Osteoblast (primary cell): ENCODE results near the gene LMAN2. TPM values are rescaled to one million over a fixed set of nuclear protein-coding genes. Genes with fewer than 3 reads are reported as not detected.

Experiments used
- DNase-seq: peaks from one replicate; pipeline ENCODE4 v3.0.0; 2011; ENCODE audit warnings: low spot score, mixed read lengths; ENCODE audit not compliant: insufficient read length; ENCODE audit errors: missing footprints
- H2AFZ ChIP-seq: 2 replicates; pipeline ENCODE4 v1.6.0; 2011; ENCODE audit warnings: mild to moderate bottlenecking, low read length
- H3K27ac ChIP-seq: 2 replicates; pipeline ENCODE4 v1.5.1; 2011; ENCODE audit warnings: mild to moderate bottlenecking, low read depth, low read length, moderate library complexity
- H3K27me3 ChIP-seq: 2 replicates; pipeline ENCODE4 v1.6.0; 2012; ENCODE audit warnings: mild to moderate bottlenecking, control low read depth, inconsistent platforms, low read length, moderate library complexity; ENCODE audit not compliant: insufficient read depth
- H3K36me3 ChIP-seq: 2 replicates; pipeline ENCODE4 v1.5.1; 2011; ENCODE audit warnings: mild to moderate bottlenecking, low read length, control low read depth, moderate library complexity; ENCODE audit not compliant: insufficient read depth
- H3K4me1 ChIP-seq: 2 replicates; pipeline ENCODE4 v1.5.1; 2011; ENCODE audit warnings: mild to moderate bottlenecking, low read length, control low read depth, moderate library complexity; ENCODE audit not compliant: insufficient read depth
- H3K4me2 ChIP-seq: 2 replicates; pipeline ENCODE4 v1.6.0; 2011; ENCODE audit warnings: mild to moderate bottlenecking, low read length; ENCODE audit not compliant: insufficient read depth
- H3K4me3 ChIP-seq: fragments of 200-600 bp; sonication (generic); 3 replicates; pipeline ENCODE4 v1.5.1; 2012; ENCODE audit warnings: mild to moderate bottlenecking, low read length, inconsistent platforms; ENCODE audit not compliant: insufficient read depth
- H3K79me2 ChIP-seq: 2 replicates; pipeline ENCODE4 v1.6.0; 2012; ENCODE audit warnings: mild to moderate bottlenecking, low read length, control low read depth, inconsistent platforms; ENCODE audit not compliant: insufficient read depth
- H3K9me3 ChIP-seq: 2 replicates; pipeline ENCODE4 v1.5.1; 2011; ENCODE audit warnings: low read depth, low read length, control low read depth
- H4K20me1 ChIP-seq: 2 replicates; pipeline ENCODE4 v1.6.0; 2012; ENCODE audit warnings: mild to moderate bottlenecking, low read length, control low read depth; ENCODE audit not compliant: insufficient read depth
- total RNA-seq: library from RNA; depleted of rRNA; stranded (reverse); fragments of >200 nt; gene quantifications from 2 replicates; pipeline ENCODE4 v1.2.3, GENCODE V29; 2012
- TF ChIP-seq, protein P1 (sequence below): IDR thresholded peaks from 2 replicates; pipeline ENCODE4 v1.5.1; 2011; ENCODE audit warnings: mild to moderate bottlenecking, low read depth, low read length, moderate library complexity; ENCODE audit errors: extremely low read depth

Gene LMAN2
- total RNA-seq, 1 donor = 356 TPM

GRCh38 chr5:177374211-177374610 is 22.7 kb upstream of the LMAN2 start:
- Histone ChIP-seq H2AFZ (no peak overlapping the region), H3K4me3 (no peak overlapping the region), H3K36me3 (no peaks in the 10 kb centered on the region), H3K27me3 (peaks cover 6% of the 10 kb centered on the region), H3K27ac (no peak overlapping the region), H4K20me1 (no peaks in the 10 kb centered on the region), H3K79me2 (no peaks in the 10 kb centered on the region), H3K4me1 (peaks cover 6% of the 10 kb centered on the region), H3K9me3 (no peaks in the 10 kb centered on the region), H3K4me2 (no peak overlapping the region)
- TF ChIP-seq, protein P1, sequence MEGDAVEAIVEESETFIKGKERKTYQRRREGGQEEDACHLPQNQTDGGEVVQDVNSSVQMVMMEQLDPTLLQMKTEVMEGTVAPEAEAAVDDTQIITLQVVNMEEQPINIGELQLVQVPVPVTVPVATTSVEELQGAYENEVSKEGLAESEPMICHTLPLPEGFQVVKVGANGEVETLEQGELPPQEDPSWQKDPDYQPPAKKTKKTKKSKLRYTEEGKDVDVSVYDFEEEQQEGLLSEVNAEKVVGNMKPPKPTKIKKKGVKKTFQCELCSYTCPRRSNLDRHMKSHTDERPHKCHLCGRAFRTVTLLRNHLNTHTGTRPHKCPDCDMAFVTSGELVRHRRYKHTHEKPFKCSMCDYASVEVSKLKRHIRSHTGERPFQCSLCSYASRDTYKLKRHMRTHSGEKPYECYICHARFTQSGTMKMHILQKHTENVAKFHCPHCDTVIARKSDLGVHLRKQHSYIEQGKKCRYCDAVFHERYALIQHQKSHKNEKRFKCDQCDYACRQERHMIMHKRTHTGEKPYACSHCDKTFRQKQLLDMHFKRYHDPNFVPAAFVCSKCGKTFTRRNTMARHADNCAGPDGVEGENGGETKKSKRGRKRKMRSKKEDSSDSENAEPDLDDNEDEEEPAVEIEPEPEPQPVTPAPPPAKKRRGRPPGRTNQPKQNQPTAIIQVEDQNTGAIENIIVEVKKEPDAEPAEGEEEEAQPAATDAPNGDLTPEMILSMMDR = no peak
- DNase-seq = no peak

DNA sequence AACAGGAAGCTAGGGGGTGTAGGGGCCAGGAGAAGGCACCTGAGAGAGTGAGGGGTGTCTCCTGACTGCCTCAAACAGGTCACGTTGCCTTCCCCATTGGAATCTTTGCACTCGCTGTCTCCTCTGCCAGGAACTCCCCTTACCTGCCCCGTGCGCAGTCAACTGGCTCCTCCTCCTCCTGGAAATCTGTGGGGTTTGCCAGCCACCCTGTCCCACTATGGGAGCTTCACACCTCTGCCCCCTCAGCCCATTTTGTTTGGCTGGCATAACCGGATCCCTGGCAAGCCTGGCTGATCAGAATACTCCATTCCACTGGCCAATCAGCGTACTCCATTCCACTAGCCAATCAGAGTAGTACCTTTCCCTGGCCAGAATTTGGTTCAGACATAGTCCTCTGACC is 22.3 kb upstream of the LMAN2 start:
- TF ChIP-seq, protein P1 = no peak

GRCh38 chr5:177372910-177373309 is 21.4 kb upstream of the LMAN2 start:
- Histone ChIP-seq H3K4me1 (peaks cover 5% of the 10 kb centered on the region), H3K4me3 (no peak overlapping the region), H2AFZ (no peak overlapping the region), H3K79me2 (no peaks in the 10 kb centered on the region), H3K36me3 (no peaks in the 10 kb centered on the region), H3K4me2 (no peak overlapping the region), H3K27me3 (peaks cover 6% of the 10 kb centered on the region), H3K27ac (no peak overlapping the region), H3K9me3 (no peaks in the 10 kb centered on the region), H4K20me1 (no peaks in the 10 kb centered on the region)
- TF ChIP-seq, protein P1 = no peak
- no peak for DNase-seq

More for the DNA sequence above, 22.3 kb upstream of the LMAN2 start:
- Histone ChIP-seq H3K4me2 (no peak overlapping the region), H3K27ac (no peak overlapping the region), H2AFZ (no peak overlapping the region), H3K27me3 (peaks cover 6% of the 10 kb centered on the region), H3K79me2 (no peaks in the 10 kb centered on the region), H4K20me1 (no peaks in the 10 kb centered on the region), H3K9me3 (no peaks in the 10 kb centered on the region), H3K4me3 (no peak overlapping the region), H3K4me1 (peaks cover 5% of the 10 kb centered on the region), H3K36me3 (no peaks in the 10 kb centered on the region)
- DNase-seq = no peak

DNA sequence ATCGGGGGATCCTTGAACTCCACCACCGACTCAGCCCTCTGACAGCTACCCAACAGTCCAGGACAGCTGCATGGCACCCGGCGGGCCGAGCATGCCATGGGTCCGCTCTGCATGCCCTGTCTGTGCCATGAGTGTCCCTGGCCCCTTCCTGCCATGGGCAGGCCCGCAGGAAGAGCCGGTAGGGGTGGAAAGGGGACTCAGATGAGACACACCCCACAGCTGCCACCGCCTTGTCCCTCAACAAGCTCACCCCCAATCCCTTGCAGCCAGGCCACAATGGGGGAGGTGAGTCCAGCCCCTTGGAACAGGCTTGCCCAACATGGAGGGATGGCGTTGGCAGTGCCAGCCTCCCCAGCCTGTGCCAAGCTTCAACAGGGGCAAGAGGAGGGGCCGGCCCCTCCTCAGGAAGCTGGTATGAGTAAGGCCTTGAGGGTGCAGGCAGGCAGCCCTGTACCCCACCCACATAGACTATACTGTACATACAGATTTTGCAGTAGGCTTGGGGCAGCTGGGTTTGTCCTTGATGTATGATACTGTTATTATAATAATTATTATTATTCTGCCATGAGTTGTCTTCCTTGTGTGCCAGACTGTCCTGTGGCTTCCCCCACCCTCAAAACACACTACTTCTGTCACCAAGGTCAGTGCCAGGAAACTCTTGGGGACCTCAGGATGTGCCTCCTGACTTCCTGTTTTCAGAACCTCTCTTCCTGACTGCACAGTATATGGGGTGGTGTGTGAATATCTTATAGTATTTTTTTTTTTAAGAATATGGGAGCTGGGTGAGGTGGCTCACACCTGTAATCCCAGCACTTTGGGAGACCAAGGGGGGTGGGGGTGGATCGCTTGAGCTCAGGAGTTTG is 20.8 kb upstream of the LMAN2 start:
- Histone ChIP-seq H3K4me2 (no peak overlapping the region), H3K27ac (no peak overlapping the region), H3K36me3 (no peaks in the 10 kb centered on the region), H3K9me3 (no peaks in the 10 kb centered on the region), H4K20me1 (no peaks in the 10 kb centered on the region), H3K4me1 (peaks cover 5% of the 10 kb centered on the region), H3K27me3 (peaks cover 6% of the 10 kb centered on the region), H2AFZ (no peak overlapping the region), H3K4me3 (no peak overlapping the region), H3K79me2 (no peaks in the 10 kb centered on the region)
- TF ChIP-seq, protein P1 = no peak
- DNase-seq = peak; percentile 58
